Endothelial cell of umbilical vein (primary cell): ENCODE data around the gene SPPL3. TPM values are rescaled to one million over a fixed set of nuclear protein-coding genes. Genes with fewer than 3 reads are reported as not detected.

Experiments used
- BruUV-seq: library from RNA; stranded (reverse); fragments of 400-500 nt; replicated peaks from 2 replicates; lab custom pipeline; 2021; lab: Mats Ljungman, UMichigan
- CTCF ChIA-PET: fragments of 300-600, 350-600 bp; sonication (Branson Sonifier 250); formaldehyde crosslinking; loops from one replicate; lab custom pipeline; 2021; ENCODE audit warnings: antibody characterized with exemption, inconsistent platforms; lab: Charles Lee
- POLR2A ChIA-PET: fragments of 300-600, 350-600 bp; sonication (Branson Sonifier 250); formaldehyde crosslinking; loops from one replicate; lab custom pipeline; 2021; ENCODE audit warnings: antibody characterized with exemption, inconsistent platforms; lab: Charles Lee
- DNase-seq: peaks from one replicate; pipeline ENCODE4 v3.0.0-alpha.2; 2011; ENCODE audit warnings: low read depth, low spot score
- FAIRE-seq: peaks from 2 replicates; lab custom pipeline; 2011; peaks lifted over from hg19 to GRCh38; lab: Jason Lieb, UNC
- H2AFZ ChIP-seq: 2 replicates; pipeline ENCODE4 v1.6.0; 2012; ENCODE audit warnings: low read depth, low read length, control low read depth, inconsistent platforms
- H3K27ac ChIP-seq: 2 replicates; pipeline ENCODE4 v1.5.1; 2011; ENCODE audit warnings: low read depth, mild to moderate bottlenecking, control low read depth, low read length, moderate library complexity; ENCODE audit not compliant: insufficient read depth
- H3K27me3 ChIP-seq, 2 experiments: 2 replicates each; pipeline versions ENCODE4 v1.6.0 to v1.6.1; 2011; ENCODE audit warnings: low read length in 2 of 2, mixed read lengths in 1 of 2; ENCODE audit not compliant: control insufficient read depth in 2 of 2, insufficient read depth in 2 of 2
- H3K36me3 ChIP-seq, 2 experiments: 2 replicates in 1 of 2; 3 replicates in 1 of 2; pipeline ENCODE4 v1.5.1; 2011; ENCODE audit warnings: low read length in 2 of 2, mild to moderate bottlenecking in 1 of 2, moderate library complexity in 1 of 2; ENCODE audit not compliant: control insufficient read depth in 2 of 2, insufficient read depth in 2 of 2; ENCODE audit errors: extremely low read depth in 1 of 2
- H3K4me1 ChIP-seq: 3 replicates; pipeline ENCODE4 v1.5.1; 2011; ENCODE audit warnings: mild to moderate bottlenecking, low read length; ENCODE audit not compliant: control insufficient read depth, insufficient read depth; ENCODE audit errors: extremely low read depth
- H3K4me2 ChIP-seq: 2 replicates; pipeline ENCODE4 v1.6.1; 2011; ENCODE audit warnings: low read length, control low read depth, mixed read lengths; ENCODE audit not compliant: insufficient read depth
- H3K4me3 ChIP-seq, 3 experiments: fragments of 200-600 bp in 1 of 3; sonication (generic), shearing (Covaris generic) in 1 of 3; replicated peaks in 1 of 3; 2 replicates each; pipeline ENCODE4 v1.5.1; 2011 to 2016; ENCODE audit warnings: control low read depth in 3 of 3, low read length in 3 of 3, mild to moderate bottlenecking in 2 of 3, inconsistent platforms in 1 of 3, low read depth in 1 of 3, moderate library complexity in 1 of 3; ENCODE audit not compliant: insufficient read depth in 1 of 3
- H3K79me2 ChIP-seq: 2 replicates; pipeline ENCODE4 v1.6.0; 2012; ENCODE audit warnings: low read length, inconsistent platforms; ENCODE audit not compliant: control insufficient read depth, insufficient read depth
- H3K9ac ChIP-seq: replicated peaks from 2 replicates; pipeline ENCODE3; 2011; ENCODE audit warnings: low read length, control low read depth; ENCODE audit not compliant: insufficient read depth; ENCODE audit errors: extremely low read depth
- H3K9me1 ChIP-seq: replicated peaks from 3 replicates; pipeline ENCODE4 v1.6.0; 2011; ENCODE audit warnings: mild to moderate bottlenecking, low read length; ENCODE audit not compliant: control insufficient read depth, insufficient read depth; ENCODE audit errors: extremely low read depth
- H3K9me3 ChIP-seq: replicated peaks from 2 replicates; pipeline ENCODE4 v1.5.1; 2012; ENCODE audit warnings: low read length, inconsistent platforms; ENCODE audit not compliant: control insufficient read depth, insufficient read depth
- H4K20me1 ChIP-seq: replicated peaks from 2 replicates; pipeline ENCODE3; 2011; ENCODE audit warnings: mild to moderate bottlenecking, low read length; ENCODE audit not compliant: control insufficient read depth, insufficient read depth; ENCODE audit errors: extremely low read depth
- CTCF ChIP-seq, 2 donors: IDR thresholded peaks; 1 replicate in 1 of 2; 2 replicates in 1 of 2; pipeline ENCODE4 v1.5.1; 2011; ENCODE audit warnings: low read length in 2 of 2, mild to moderate bottlenecking in 2 of 2, moderate library complexity in 2 of 2, control low read depth in 1 of 2, inconsistent platforms in 1 of 2, low read depth in 1 of 2; ENCODE audit not compliant: insufficient read depth in 1 of 2; ENCODE audit errors: extremely low read depth in 1 of 2
- EZH2 ChIP-seq: IDR thresholded peaks from 2 replicates; pipeline ENCODE4 v1.6.1; 2012; ENCODE audit warnings: borderline replicate concordance, low read depth, mild to moderate bottlenecking, moderate library complexity, low read length, inconsistent platforms; ENCODE audit not compliant: severe bottlenecking
- FOS ChIP-seq: IDR thresholded peaks from 2 replicates; pipeline ENCODE4 v1.6.1; 2011; ENCODE audit warnings: mild to moderate bottlenecking, low read length, moderate library complexity, borderline replicate concordance; ENCODE audit not compliant: insufficient read depth
- GATA2 ChIP-seq: IDR thresholded peaks from 2 replicates; pipeline ENCODE4 v1.7.0; 2011; ENCODE audit warnings: low read depth, mild to moderate bottlenecking, moderate library complexity, mixed read lengths, low read length; ENCODE audit not compliant: insufficient read length, insufficient read depth
- JUN ChIP-seq: IDR thresholded peaks from 2 replicates; pipeline ENCODE4 v1.6.1; 2011; ENCODE audit warnings: borderline replicate concordance, low read depth; ENCODE audit not compliant: insufficient read length, insufficient read depth
- MAX ChIP-seq: IDR thresholded peaks from 2 replicates; pipeline ENCODE4 v1.6.1; 2011; ENCODE audit not compliant: insufficient read depth, insufficient read length
- POLR2A ChIP-seq: IDR thresholded peaks from 2 replicates; pipeline ENCODE4 v1.6.1; 2012; ENCODE audit warnings: low read depth, mild to moderate bottlenecking, control low read depth, low read length
- dilution Hi-C: fragments of 300-500 bp; cut with MboI; formaldehyde crosslinking; loops from one replicate; pipeline ENCODE4 v1.15.0; 2019; ENCODE audit warnings: low sequenced_read_pairs; ENCODE audit not compliant: extremely low pct_ligation_motif_present
- intact Hi-C: fragments of 100-400 bp; cut with micrococcal nuclease; formaldehyde crosslinking; loops from one replicate; pipeline ENCODE4 v1.10.0; 2022
- polyA plus RNA-seq, 4 experiments: library from polyadenylated mRNA; depleted of rRNA in 3 of 4; stranded (reverse) in 3 of 4; unstranded in 1 of 4; fragments of >200 nt; gene quantifications; 2 replicates each; pipeline versions ENCODE4 v1.2.1 to v1.2.3, GENCODE V29; 2011 to 2012; ENCODE audit warnings: missing spikeins in 1 of 4
- total RNA-seq: library from RNA; stranded (reverse); gene quantifications from 2 replicates; pipeline ENCODE4 v1.2.3, GENCODE V29; 2021

The SPPL3 gene
- total and polyA plus RNA-seq, 2 donors (not counting 3 experiments of a cell fraction or from before 2014, with no cell fraction given) = 30.6 to 53.0 TPM

GRCh38 chr12:120791669-120792176, 112.4 kb downstream of the SPPL3 start:
- no peaks in the 10 kb centered on the region for H3K9me1 ChIP-seq
- no peak overlapping the region for H3K27ac ChIP-seq
- H3K9me3 ChIP-seq = no peaks in the 10 kb centered on the region
- TF ChIP-seq EZH2 = no peak
- TF ChIP-seq GATA2 = peak; percentile 37
- peaks cover 7% of the 10 kb centered on the region for H3K4me1 ChIP-seq
- no peaks in the 10 kb centered on the region for H3K27me3 ChIP-seq
- intact Hi-C loops = no loop called here
- no peak for FAIRE-seq
- no TSS peak for BruUV-seq
- CTCF ChIA-PET = no interaction called here
- H2AFZ ChIP-seq = no peak overlapping the region
- DNase-seq = no peak
- peaks cover 2% of the 10 kb centered on the region for H4K20me1 ChIP-seq
- H3K36me3 ChIP-seq = no peaks in the 10 kb centered on the region
- POLR2A ChIA-PET = no interaction called here
- no peak overlapping the region for H3K9ac ChIP-seq
- no peak overlapping the region for H3K4me3 ChIP-seq
- dilution Hi-C loops = no loop called here
- no peak overlapping the region for H3K4me2 ChIP-seq
- no peaks in the 10 kb centered on the region for H3K79me2 ChIP-seq

GRCh38 chr12:120790114-120790513, 114.0 kb downstream of the SPPL3 start:
- Histone ChIP-seq H3K4me1 (peaks cover 7% of the 10 kb centered on the region), H3K4me3 (no peak overlapping the region), H4K20me1 (peaks cover 2% of the 10 kb centered on the region), H2AFZ (no peak overlapping the region), H3K9me3 (no peaks in the 10 kb centered on the region), H3K9ac (no peak overlapping the region), H3K79me2 (no peaks in the 10 kb centered on the region), H3K27ac (no peak overlapping the region), H3K27me3 (no peaks in the 10 kb centered on the region), H3K9me1 (no peaks in the 10 kb centered on the region), H3K36me3 (no peaks in the 10 kb centered on the region), H3K4me2 (no peak overlapping the region)
- ChIA-PET CTCF (no interaction called here), POLR2A (no interaction called here)
- intact Hi-C loops (no loop called here), dilution Hi-C loops (no loop called here)
- FAIRE-seq (no peak), DNase-seq (no peak)
- TF ChIP-seq MAX (no peak), JUN (no peak), FOS (no peak), POLR2A (no peak), CTCF (IDR thresholded peaks at IDR 0.05; ENCODE audit: extremely low read depth in 1 of 2, insufficient read depth in 1 of 2, low read depth in 1 of 2, low read length in 2 of 2) (no peak), GATA2 (no peak), EZH2 (no peak)
- TSS peak; percentile 5 for BruUV-seq
